GM06990 (cell line): ENCODE results near the gene OTULINL.

Source experiments
- DNase-seq: peaks from one replicate; pipeline ENCODE4 v3.0.0-alpha.2; 2011; ENCODE audit not compliant: insufficient read length; ENCODE audit errors: extremely low read depth
- H3K27me3 ChIP-seq: replicated peaks from 2 replicates; pipeline ENCODE4 v1.6.0; 2011; ENCODE audit warnings: low read length; ENCODE audit not compliant: control insufficient read depth, insufficient read depth
- H3K36me3 ChIP-seq: 2 replicates; pipeline ENCODE4 v1.5.1; 2011; ENCODE audit warnings: low read length; ENCODE audit not compliant: control insufficient read depth, insufficient read depth
- H3K4me3 ChIP-seq: replicated peaks from 2 replicates; pipeline ENCODE4 v1.5.1; 2011; ENCODE audit warnings: low read depth, mild to moderate bottlenecking, control low read depth, low read length
- TF ChIP-seq, protein P1 (sequence below): IDR thresholded peaks from 2 replicates; pipeline ENCODE4 v1.5.1; 2011; ENCODE audit warnings: low read length, control low read depth, mild to moderate bottlenecking, inconsistent platforms; ENCODE audit not compliant: insufficient read depth, poor library complexity, severe bottlenecking

Gene OTULINL

DNA sequence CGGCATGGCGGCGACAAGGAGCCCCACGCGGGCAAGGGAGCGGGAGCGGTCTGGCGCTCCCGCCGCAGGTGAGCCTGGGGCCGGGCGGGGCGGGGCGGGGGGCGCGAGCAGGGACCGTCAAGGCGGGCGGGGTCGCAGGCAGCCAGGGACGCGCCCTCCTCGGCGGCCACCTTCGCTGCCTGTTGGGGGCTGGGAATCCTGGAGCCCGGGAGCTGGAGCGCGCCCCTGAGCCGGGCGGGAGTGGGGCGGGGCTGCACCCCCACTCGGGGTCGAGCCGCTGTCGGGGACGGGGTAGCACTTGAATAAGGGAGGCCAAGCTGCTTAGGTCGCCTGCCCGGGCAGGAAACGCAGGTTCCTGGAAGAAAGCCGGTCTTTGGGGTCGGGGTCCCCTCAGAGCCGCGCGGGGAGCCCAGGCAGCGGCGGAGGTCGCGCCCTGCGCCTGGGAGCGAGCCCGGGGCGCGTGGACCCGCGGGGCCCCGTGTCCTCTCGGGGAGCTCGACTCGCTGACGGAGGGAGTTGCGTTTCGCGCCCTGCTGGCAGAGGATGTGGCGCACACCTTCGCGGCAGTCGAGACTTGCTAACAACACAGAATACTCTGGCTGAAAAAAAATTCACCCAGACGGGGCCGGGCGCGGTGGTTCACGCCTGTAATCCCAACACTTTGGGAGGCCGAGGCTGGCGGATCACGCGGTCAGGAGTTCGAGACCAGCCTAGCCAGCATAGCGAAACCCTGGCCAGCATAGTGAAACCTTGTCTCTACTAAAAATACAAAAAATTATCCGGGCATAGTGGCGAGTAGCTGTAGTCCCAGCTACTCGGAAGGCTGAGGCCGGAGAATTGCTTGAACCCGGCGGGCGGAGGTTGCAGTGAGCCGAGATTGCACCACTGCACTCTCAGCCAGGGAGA is 552 bp downstream of the OTULINL start:
- peak; percentile 64 for DNase-seq
- TF ChIP-seq, protein P1, sequence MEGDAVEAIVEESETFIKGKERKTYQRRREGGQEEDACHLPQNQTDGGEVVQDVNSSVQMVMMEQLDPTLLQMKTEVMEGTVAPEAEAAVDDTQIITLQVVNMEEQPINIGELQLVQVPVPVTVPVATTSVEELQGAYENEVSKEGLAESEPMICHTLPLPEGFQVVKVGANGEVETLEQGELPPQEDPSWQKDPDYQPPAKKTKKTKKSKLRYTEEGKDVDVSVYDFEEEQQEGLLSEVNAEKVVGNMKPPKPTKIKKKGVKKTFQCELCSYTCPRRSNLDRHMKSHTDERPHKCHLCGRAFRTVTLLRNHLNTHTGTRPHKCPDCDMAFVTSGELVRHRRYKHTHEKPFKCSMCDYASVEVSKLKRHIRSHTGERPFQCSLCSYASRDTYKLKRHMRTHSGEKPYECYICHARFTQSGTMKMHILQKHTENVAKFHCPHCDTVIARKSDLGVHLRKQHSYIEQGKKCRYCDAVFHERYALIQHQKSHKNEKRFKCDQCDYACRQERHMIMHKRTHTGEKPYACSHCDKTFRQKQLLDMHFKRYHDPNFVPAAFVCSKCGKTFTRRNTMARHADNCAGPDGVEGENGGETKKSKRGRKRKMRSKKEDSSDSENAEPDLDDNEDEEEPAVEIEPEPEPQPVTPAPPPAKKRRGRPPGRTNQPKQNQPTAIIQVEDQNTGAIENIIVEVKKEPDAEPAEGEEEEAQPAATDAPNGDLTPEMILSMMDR, result peak; percentile 30
- H3K27me3 ChIP-seq, result no peaks in the 10 kb centered on the region; the same call in none of the 2 replicates
- no peaks in the 10 kb centered on the region for H3K36me3 ChIP-seq
- peak overlapping the region; percentile 62 for H3K4me3 ChIP-seq

DNA sequence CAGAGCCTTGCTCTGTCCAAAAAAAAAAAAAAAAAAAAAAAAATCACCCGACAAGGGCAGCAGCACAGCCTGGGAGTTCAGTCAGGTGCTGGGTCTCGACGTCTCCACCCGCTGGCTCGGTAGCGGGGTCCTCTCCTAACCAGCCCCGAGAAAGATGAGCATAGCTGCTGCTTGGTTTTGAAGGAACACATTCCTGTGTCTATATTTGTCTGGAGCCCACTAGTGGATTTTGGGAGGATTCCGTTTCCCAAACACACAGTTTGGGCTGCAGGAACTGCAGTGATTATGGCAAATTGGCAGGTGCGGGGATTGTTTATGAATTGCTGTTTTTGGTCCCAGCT is 1.2 kb downstream of the OTULINL start:
- no peaks in the 10 kb centered on the region for H3K36me3 ChIP-seq
- DNase-seq, result no peak
- H3K27me3 ChIP-seq, result no peaks in the 10 kb centered on the region; the same call in none of the 2 replicates
- TF ChIP-seq, protein P1, result no peak
- H3K4me3 ChIP-seq, result no peak overlapping the region

DNA sequence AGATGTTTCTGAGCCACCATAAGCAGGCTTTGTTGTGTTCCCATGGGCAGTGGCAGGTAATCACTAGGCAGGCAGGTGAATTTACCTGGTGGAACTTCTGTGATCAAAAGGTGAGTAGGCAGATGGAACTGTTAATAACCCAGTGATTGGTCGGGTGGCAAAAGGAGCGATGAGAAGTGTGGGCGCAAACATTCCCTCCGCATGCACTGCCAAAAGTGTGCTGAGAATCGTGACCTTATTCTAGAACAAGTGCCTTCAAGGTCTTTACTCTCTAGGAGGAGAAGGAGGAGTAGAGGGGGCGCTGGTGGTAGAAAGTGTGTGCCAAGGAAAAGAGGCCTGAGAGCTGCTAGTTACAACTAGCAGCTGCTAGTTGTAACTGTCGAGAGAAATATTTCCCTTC is 3.3 kb downstream of the OTULINL start:
- TF ChIP-seq, protein P1, result no peak
- H3K27me3 ChIP-seq, result no peaks in the 10 kb centered on the region; the same call in 1 of the 2 replicates

DNA sequence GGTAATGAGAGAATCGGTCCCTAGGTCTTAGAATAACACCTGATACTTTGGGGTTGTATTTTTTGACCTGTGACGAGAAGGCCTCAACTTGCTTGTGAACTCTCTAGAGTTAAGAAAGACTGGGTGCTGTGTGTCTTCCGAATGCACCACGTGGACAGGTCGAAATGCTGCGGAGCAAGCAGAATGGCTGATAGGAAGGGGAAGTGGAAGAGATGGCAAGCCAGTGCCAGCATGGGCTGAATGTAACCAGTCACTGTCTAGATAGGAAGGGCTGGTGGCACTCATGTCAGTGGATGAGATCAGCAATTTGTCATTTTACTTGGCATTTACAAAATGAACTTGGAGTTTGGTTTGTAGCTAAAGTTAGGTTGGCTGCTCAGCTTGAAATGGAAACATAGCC is 5.6 kb downstream of the OTULINL start:
- TF ChIP-seq, protein P1, result no peak
- Histone ChIP-seq H3K36me3 (no peaks in the 10 kb centered on the region), H3K4me3 (no peak overlapping the region), H3K27me3 (no peaks in the 10 kb centered on the region; the same call in 1 of the 2 replicates)
- DNase-seq, result no peak

More for the DNA sequence above, 3.3 kb downstream of the OTULINL start:
- Histone ChIP-seq H3K4me3 (no peak overlapping the region), H3K36me3 (no peaks in the 10 kb centered on the region)
- no peak for DNase-seq

DNA sequence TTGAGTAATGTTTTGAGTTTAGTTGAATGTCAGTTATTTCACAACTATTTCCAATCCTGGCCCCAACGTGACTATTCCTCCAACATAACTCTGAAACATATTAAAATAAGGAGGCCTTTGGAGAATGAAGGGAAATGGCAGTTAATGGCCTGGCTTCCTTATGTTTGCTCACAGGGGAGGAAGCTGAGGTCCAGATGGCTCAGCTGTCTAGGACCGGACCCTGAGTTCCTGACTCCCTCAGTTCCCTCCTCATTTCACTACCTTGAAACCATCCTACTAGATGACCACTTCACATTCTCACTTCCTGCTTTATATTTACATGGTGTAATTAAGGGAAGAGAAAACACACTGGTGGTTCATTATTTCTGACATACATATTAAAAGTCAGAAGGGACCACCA is 6.6 kb downstream of the OTULINL start:
- no peak overlapping the region for H3K4me3 ChIP-seq
- no peak for DNase-seq
- no peaks in the 10 kb centered on the region for H3K27me3 ChIP-seq
- no peaks in the 10 kb centered on the region for H3K36me3 ChIP-seq
- TF ChIP-seq, protein P1, result no peak
